Measurements from ENCODE around the gene PBXIP1.
"Not testable (repeated sequence)": the region's sequence is repeated elsewhere in the genome, so short reads cannot be mapped to it uniquely, and the experiment has no call there.

PBXIP1 gene

DNA sequence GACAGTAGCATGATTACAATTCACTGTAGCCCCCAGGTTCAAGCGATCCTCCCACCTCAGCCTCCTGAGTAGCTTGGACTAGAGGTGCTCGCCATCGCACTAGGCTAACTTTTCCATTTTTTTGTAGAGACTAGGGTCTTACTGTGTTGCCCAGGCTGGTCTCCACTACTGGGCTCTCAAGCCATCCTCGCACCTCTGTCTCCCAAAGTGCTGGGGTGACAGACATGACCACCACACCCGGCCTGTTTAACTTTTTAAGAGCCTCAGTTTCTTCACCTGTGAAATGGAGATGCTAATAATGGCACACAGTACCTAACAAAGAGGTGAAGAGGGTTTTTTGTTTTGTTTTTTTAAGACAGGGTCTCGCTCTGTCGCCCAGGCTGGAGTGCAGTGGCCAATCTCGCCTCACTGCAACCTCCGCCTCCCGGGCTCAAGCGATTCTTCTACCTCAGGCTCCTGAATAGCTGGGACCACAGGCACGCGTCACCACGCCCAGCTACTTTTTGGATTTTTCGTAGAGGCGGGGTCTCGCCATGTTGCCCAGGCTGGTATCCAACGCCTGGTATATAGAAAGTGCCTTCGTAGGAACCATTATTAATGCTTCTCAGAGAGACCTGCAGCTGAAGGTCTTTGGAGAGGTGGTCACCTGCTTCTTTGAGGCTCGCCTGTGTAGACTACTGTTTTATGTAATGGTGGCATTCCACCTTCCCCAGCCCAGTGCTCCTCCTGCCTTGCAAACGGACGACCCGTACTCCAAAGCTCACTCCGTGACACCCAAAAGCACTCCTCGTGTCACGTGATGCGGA is 19.9 kb downstream of the PBXIP1 start:
- DNase-seq: no peak

GRCh38 chr1:154934358-154934948 is 21.4 kb downstream of the PBXIP1 start:
- no peak for DNase-seq

DNA sequence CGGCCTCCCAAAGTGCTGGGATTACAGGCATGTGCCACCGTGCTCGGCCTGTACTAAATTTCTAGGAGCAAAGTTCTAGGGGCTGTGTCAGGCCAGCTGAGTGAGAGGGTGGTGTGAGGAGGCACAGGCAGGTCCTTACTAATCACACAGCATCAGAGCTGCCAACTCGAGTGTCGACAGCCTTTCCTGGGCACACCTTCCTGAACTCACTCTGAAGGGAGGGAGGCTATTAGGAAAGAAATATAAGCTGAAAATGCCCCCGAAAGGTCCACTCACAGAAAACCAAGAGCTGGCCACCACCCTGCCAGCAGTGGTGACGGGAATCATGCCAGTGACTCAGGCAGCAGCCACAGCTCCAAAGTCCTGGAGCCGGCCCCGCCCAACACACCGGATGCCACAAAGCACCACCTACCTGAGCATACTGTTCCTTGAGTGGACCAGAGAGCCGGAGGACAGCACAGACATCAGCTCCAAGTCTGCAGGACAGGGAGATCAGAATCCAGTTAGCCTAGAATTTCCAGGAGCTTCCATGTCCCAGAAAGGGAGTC is 23.9 kb downstream of the PBXIP1 start:
- no peak for DNase-seq

GRCh38 chr1:154926201-154926600 is 29.7 kb downstream of the PBXIP1 start:
- no peak for DNase-seq

- no peak for DNase-seq
Measured at GRCh38 chr1:154925335-154926170, 30.3 kb downstream of the PBXIP1 start.

- no peak for DNase-seq
Measured at GRCh38 chr1:154923695-154924094, 32.2 kb downstream of the PBXIP1 start.

GRCh38 chr1:154913273-154913672 is 42.6 kb downstream of the PBXIP1 start:
- DNase-seq: no peak

DNA sequence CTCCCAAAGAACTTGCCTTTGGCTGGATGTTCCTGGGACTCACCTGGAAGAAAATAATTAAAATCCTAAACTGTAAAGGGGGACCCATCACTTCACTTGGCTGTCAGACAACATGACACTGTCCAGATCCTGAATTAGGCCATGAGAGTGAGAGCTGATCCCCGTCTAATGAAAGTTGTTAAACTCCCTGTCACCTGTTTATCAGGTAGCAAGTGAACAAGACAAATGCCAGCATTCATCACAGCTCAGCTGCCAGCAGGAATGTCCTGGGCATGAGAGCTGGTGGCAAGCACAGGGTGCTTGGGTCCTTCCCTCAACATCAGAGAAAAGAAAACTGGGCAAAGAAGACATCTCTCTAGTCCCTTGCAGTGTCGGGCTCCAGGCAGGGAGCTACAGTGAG is 43.1 kb downstream of the PBXIP1 start:
- no peak for DNase-seq

DNA sequence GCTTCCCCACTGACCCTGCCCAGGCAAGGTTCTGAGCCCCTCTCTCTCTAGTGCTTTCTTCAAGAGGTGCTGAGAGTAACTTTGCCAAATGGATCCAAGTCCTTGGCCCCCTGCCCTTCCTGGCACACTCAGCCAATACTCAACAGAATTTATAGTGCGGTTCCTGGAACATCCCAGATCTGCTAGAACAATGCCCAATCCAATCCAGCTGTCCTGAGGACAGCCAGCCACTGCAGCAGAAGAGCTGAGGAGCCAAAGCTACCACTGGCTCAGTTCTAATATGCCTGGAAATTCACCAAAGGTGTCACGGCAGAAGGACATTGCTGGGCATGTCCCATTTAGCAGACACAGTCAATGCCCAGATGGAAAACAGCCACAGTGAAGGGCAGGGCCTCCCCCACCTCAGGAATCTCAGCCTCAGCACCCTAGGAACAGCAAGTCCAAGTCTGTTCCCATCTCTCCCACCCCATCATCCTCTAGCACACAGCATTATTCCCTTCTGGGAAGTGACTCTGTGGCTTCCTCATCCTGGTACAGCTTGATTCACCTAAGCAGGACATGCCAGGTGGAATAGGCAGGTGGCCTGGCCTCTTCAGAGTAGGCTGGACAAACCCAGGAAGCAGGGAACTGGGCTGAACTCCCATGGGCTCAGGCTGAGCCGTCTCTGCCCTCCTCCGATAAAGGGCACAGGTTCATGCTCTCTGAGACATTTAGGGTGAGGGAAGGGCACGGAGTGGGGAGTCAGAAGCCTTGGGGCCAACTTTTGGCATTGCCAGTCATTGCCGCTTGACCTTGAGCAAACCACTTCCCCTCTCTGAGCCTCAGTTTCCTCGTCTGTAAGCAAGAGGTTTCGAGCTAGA is 44.0 kb downstream of the PBXIP1 start:
- no peak for DNase-seq

- no peak for DNase-seq
Measured at GRCh38 chr1:154910851-154911250, 45.0 kb downstream of the PBXIP1 start.

GRCh38 chr1:154908937-154909336 is 47.0 kb downstream of the PBXIP1 start:
- no peak for DNase-seq

GRCh38 chr1:154908129-154908528 is 47.8 kb downstream of the PBXIP1 start:
- not testable (repeated sequence) for DNase-seq

DNA sequence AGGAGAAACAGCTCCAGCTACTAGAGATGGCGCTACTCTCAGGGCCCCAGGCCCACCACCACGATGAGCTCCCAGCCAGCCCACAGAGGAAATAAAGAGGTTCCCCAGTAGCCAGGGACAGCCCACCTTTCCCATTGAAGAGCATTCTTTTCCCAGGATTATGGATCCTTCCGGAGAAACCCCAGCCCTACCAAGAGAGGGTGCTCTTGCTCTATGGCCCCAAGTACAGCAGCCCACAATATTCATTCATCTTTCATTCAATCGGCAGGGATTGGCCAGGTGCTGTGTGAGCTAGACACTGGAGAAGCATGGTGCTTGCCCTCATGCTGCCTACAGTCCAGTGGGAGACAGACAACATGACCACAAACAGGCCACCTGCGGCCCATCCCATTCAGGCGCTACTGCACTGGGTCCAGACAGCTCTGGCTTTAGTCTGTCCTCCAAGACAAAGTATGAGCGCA is 49.2 kb downstream of the PBXIP1 start:
- peak in 1 of 2 donors; percentile 4 for DNase-seq

- no peak for DNase-seq
Measured at GRCh38 chr1:154902938-154903566, 52.8 kb downstream of the PBXIP1 start.

DNA sequence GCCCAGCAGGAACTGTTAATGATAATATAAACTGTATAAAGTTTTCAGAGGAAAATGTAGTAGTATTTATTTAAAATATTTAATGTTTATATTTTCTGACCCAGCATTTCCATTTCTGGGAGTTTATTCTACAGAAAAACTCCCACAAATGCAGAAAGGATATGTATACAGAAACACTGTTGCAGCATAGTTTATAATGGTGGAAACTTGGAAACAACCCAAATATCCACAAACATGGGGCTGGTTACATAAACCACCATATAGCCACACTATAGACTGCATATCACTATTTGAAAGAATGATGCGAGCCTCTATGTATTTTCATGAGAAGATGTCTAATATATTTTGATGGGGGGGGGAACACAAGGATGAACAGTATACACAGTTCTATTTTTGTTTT is 54.3 kb downstream of the PBXIP1 start:
- no peak for DNase-seq

- DNase-seq: no peak
Measured at GRCh38 chr1:154899041-154899440, 56.9 kb downstream of the PBXIP1 start.

DNA sequence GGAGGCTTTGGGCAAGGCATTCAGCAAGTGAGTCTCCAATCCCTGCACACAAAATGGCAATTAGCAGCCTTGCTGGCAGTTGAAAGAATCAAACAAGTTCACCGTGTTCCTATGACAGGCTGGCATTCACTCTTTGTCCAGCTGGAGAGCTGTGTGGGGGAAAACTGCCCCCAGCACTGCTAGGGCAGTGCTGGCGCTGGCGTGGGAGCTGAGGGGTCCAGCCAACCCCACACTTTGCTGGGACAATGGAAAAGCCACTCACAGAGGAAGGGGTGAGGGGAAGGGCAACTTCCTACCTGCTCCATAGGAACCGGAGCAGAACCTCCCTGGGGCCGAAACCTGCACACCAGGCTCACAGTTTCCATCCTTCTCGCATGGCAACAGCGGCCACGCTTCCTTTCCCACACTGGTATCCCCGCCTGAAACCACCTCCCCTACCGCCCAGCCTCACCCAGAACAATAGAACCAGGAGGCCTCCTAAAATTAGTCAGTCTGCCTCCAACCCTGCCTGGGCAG is 59.1 kb downstream of the PBXIP1 start:
- no peak for DNase-seq

DNA sequence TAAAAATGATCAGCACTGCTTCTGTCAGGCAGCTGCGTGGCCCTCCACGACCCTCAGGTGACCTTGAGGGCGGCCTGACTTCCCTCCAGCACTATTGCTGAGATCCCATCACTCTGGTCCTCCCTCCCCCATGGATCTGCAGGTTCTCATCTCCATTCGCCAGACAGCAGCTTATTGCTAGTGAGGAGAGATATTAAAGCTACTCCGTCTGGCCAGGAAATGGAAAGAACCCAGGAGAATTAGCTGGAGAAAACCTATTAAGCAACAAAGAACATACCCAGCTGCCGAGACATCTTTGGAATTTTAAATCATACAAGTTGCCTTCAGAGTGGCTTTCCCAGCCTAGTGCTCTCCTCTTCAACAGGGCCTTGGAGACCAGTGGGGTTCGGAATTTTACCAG is 60.1 kb downstream of the PBXIP1 start:
- DNase-seq: no peak

Measured in inflammatory macrophage treated with lipopolysaccharide for 1 hour (primary cell).